Loucy (cell line): ENCODE measurements around the gene PDE3B.

Source experiments
- CTCF ChIP-seq: fragments of 200-600 bp; sonication (generic); conservative IDR thresholded peaks from 2 replicates; pipeline ENCODE4 v1.5.1; 2014; ENCODE audit warnings: mild to moderate bottlenecking, antibody characterized with exemption, low read length
- EZH2phosphoT487 ChIP-seq: fragments of 200-600 bp; IDR thresholded peaks from 2 replicates; pipeline ENCODE4 v1.6.1; 2018; ENCODE audit warnings: antibody characterized with exemption, mild to moderate bottlenecking, moderate library complexity, borderline replicate concordance

GRCh38 chr11:14872032-14872431 lies 228.4 kb downstream of the PDE3B start:
- TF ChIP-seq CTCF (no peak), EZH2phosphoT487 (no peak)
